HFFc6 (cell line): ENCODE measurements around the gene SLC25A38. TPM values are rescaled to one million over a fixed set of nuclear protein-coding genes. Genes with fewer than 3 reads are reported as not detected.

Experiments used
- DNase-seq: peaks from one replicate; pipeline ENCODE4 v3.0.0-alpha.2; 2018
- H3K27ac Mint-ChIP-seq: 2 replicates; pipeline ENCODE4 v1.8.0; 2020; ENCODE audit warnings: mild to moderate bottlenecking, mixed read lengths
- H3K27me3 Mint-ChIP-seq: 2 replicates; pipeline ENCODE4 v1.8.0; 2021; ENCODE audit warnings: mild to moderate bottlenecking, moderate library complexity, mixed read lengths; ENCODE audit not compliant: insufficient read depth
- H3K36me3 Mint-ChIP-seq: 2 replicates; pipeline ENCODE4 v1.8.0; 2021; ENCODE audit warnings: low read depth, mixed read lengths
- H3K4me1 Mint-ChIP-seq: 2 replicates; pipeline ENCODE4 v1.8.0; 2020; ENCODE audit warnings: low read depth, mixed read lengths
- H3K4me3 Mint-ChIP-seq: 2 replicates; pipeline ENCODE4 v1.8.0; 2020; ENCODE audit warnings: mild to moderate bottlenecking, moderate library complexity, mixed read lengths
- H3K9me3 Mint-ChIP-seq: 2 replicates; pipeline ENCODE4 v1.8.0; 2020; ENCODE audit warnings: mild to moderate bottlenecking, mixed read lengths
- CTCF ChIP-seq: fragments of 200-600 bp; sonication (generic); IDR thresholded peaks from 2 replicates; pipeline ENCODE4 v1.5.0; 2021; ENCODE audit warnings: antibody characterized with exemption, mild to moderate bottlenecking
- total RNA-seq, 6 experiments: library from RNA; stranded (reverse); fragmentation: NEBNext Ultra II Directional; extraction: Animal tissue kit (Norgen Biotek cat#: 25700); gene quantifications; 2 replicates in 1 of 6; 3 replicates in 5 of 6; pipeline ENCODE4 v1.2.3, GENCODE V29; 2021

The SLC25A38 gene
- total RNA-seq, 6 experiments from 2014 or later: 24.8 to 32.4 (median 27.9) TPM

DNA sequence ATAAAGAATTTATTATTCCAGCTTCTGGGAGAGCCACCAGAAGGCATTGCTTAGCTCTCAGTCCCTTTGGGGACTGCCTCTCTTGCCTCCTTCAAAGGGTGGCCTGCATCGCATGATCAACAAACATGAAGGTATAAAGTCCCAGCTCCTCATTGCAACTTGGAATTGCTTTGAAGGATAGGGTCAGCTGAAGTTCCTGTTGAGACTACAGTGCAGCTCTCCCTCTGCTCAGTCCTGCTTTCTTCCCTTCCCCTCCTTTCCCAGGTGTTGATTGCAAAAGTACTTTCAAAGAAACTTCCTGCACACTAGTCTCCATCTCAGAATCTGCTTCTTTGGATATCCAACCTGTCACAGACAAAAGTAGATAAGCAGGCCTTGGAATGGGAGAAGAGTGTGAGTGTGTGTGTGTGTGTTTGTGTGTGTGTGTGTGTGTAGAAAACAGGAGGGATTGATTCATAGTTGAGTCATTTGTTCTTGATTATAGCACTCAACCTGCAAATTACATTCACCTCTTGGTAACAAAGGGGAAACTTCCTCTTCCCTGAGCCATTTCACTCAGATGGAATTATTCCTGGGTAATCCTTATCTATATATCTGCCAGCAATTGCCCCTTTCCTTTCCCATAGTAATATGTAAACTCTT is 40.0 kb upstream of the SLC25A38 start:
- H3K9me3 Mint-ChIP-seq: no peaks in the 10 kb centered on the region
- no peak overlapping the region for H3K4me3 Mint-ChIP-seq
- no peak for DNase-seq
- no peak overlapping the region for H3K27ac Mint-ChIP-seq
- H3K36me3 Mint-ChIP-seq: no peaks in the 10 kb centered on the region
- H3K4me1 Mint-ChIP-seq: no peaks in the 10 kb centered on the region
- H3K27me3 Mint-ChIP-seq: peaks cover 4% of the 10 kb centered on the region; the same call in 1 of the 2 replicates
- no peak for TF ChIP-seq CTCF

- no peak for DNase-seq
- H3K4me3 Mint-ChIP-seq: no peak overlapping the region
- H3K36me3 Mint-ChIP-seq: no peaks in the 10 kb centered on the region
- H3K4me1 Mint-ChIP-seq: no peaks in the 10 kb centered on the region
- H3K27me3 Mint-ChIP-seq: peaks cover 4% of the 10 kb centered on the region; the same call in 1 of the 2 replicates
- TF ChIP-seq CTCF: no peak
- H3K9me3 Mint-ChIP-seq: no peaks in the 10 kb centered on the region
- no peak overlapping the region for H3K27ac Mint-ChIP-seq
These were observed 39.4 kb upstream of the SLC25A38 start for GRCh38 chr3:39343760-39344159.

DNA sequence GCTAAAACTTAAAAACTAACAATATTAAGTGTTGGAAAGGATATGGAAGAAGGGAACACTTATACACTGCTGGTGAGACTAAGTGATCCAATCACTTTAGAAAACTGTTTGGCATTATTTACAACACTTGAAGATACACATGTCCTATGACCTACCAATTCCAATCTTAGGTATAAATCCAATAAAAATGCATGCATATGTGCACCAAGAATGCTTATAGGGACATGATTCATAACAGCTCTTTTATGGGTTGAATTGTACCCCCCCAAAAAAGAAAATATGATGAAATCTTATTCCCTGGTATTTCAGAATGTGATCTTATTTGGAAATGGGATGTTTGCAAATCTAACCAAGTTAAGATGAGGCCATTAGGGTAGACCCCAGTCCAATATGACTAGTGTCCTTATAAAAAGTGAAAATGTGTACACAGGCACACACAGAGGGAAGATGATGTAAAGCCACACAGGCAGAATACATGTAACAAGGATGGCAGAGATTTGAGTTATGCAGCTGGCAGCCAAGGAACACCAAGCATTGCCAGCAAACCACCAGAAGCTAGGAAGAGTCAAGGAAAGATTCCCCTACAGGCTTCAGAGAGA is 38.3 kb upstream of the SLC25A38 start:
- no peaks in the 10 kb centered on the region for H3K36me3 Mint-ChIP-seq
- no peaks in the 10 kb centered on the region for H3K9me3 Mint-ChIP-seq
- H3K4me3 Mint-ChIP-seq: no peak overlapping the region
- DNase-seq: no peak
- TF ChIP-seq CTCF: no peak
- H3K4me1 Mint-ChIP-seq: no peaks in the 10 kb centered on the region
- H3K27me3 Mint-ChIP-seq: peaks cover 4% of the 10 kb centered on the region; the same call in 1 of the 2 replicates
- no peak overlapping the region for H3K27ac Mint-ChIP-seq

- no peak for DNase-seq
- H3K27ac Mint-ChIP-seq: no peak overlapping the region
- no peak for TF ChIP-seq CTCF
- H3K9me3 Mint-ChIP-seq: no peaks in the 10 kb centered on the region
- H3K4me3 Mint-ChIP-seq: no peak overlapping the region
- peaks cover 7% of the 10 kb centered on the region; the same call in 1 of the 2 replicates for H3K27me3 Mint-ChIP-seq
- H3K36me3 Mint-ChIP-seq: no peaks in the 10 kb centered on the region
- H3K4me1 Mint-ChIP-seq: no peaks in the 10 kb centered on the region
These were observed 36.2 kb upstream of the SLC25A38 start for GRCh38 chr3:39346785-39347585.

GRCh38 chr3:39347586-39347876 is 35.6 kb upstream of the SLC25A38 start:
- Mint-ChIP-seq H3K4me3 (no peak overlapping the region), H3K27me3 (peaks cover 7% of the 10 kb centered on the region; the same call in 1 of the 2 replicates), H3K36me3 (no peaks in the 10 kb centered on the region), H3K9me3 (no peaks in the 10 kb centered on the region), H3K27ac (no peak overlapping the region), H3K4me1 (no peaks in the 10 kb centered on the region)
- no peak for TF ChIP-seq CTCF
- no peak for DNase-seq
